ENCODE results near the gene TMEM108. TPM values are rescaled to one million over a fixed set of nuclear protein-coding genes. Genes with fewer than 3 reads are reported as not detected.

TMEM108 gene
- total RNA-seq, 1 experiment from 2014 or later: not detected

GRCh38 chr3:133379926-133380325 is 341.7 kb downstream of the TMEM108 start:
- Histone ChIP-seq H3K79me2 (ENCODE audit: insufficient read depth, low read length) (no peaks in the 10 kb centered on the region), H3K27ac (ENCODE audit: low read depth, low read length) (no peak overlapping the region), H3K4me3 (replicated peaks in 1 of 2; ENCODE audit: low read depth in 1 of 2, low read length in 2 of 2) (no peak overlapping the region), H4K20me1 (ENCODE audit: insufficient read depth) (no peaks in the 10 kb centered on the region), H3K36me3 (ENCODE audit: control insufficient read depth in 1 of 2, insufficient read depth in 2 of 2, low read length in 2 of 2) (no peaks in the 10 kb centered on the region), H2AFZ (ENCODE audit: low read depth, low read length, poor library complexity, severe bottlenecking) (no peak overlapping the region), H3K4me2 (ENCODE audit: low read length) (no peak overlapping the region), H3K9me2 (ENCODE audit: insufficient read depth) (no peaks in the 10 kb centered on the region), H3K27me3 (ENCODE audit: insufficient read depth, low read length) (peaks cover 75% of the 10 kb centered on the region), H3K9me3 (ENCODE audit: control insufficient read depth in 1 of 2, insufficient read depth in 1 of 2, low read depth in 1 of 2, low read length in 2 of 2) (no peaks in the 10 kb centered on the region), H3K9ac (ENCODE audit: low read length) (no peak overlapping the region), H3K4me1 (ENCODE audit: control insufficient read depth in 1 of 2, insufficient read depth in 2 of 2, low read length in 2 of 2) (peaks cover 6 to 16% of the 10 kb centered on the region in 2 experiments)
- ATAC-seq (no peak), DNase-seq (ENCODE audit: low read depth, low spot score) (no peak)
- intact Hi-C loops (cut with micrococcal nuclease): loop anchor here (10.0 kb wide), 3 partner anchors 575 to 1025 kb away; no protein-coding TSS in a partner anchor
- RAD21 ChIA-PET (ENCODE audit: low non-redundant PET in 1 of 2, low total read pairs in 2 of 2, uncharacterized antibody in 2 of 2, unreplicated experiment in 2 of 2): no interaction called here
- POLR2A ChIA-PET: no interaction called here
- TF ChIP-seq EZH2phosphoT487 (IDR thresholded peaks at IDR 0.05; ENCODE audit: borderline replicate concordance) (no peak), FOSL1 (IDR thresholded peaks at IDR 0.05; ENCODE audit: low read depth) (no peak), YY1 (IDR thresholded peaks at IDR 0.05; ENCODE audit: extremely low read depth, insufficient replicate concordance, low read depth, low read length) (no peak), POLR2AphosphoS5 (IDR thresholded peaks at IDR 0.05; ENCODE audit: low read depth, low read length) (no peak)
- CTCF ChIA-PET: interaction anchor here (1.4 kb wide), 1 partner anchor 338 kb away, joined by 5 read pairs; no protein-coding TSS in a partner anchor
- no TSS peak for BruUV-seq (replicated peaks)

- Histone ChIP-seq H4K20me1 (ENCODE audit: insufficient read depth) (no peaks in the 10 kb centered on the region), H3K4me1 (ENCODE audit: control insufficient read depth in 1 of 2, insufficient read depth in 2 of 2, low read length in 2 of 2) (peaks cover 6 to 16% of the 10 kb centered on the region in 2 experiments), H3K79me2 (ENCODE audit: insufficient read depth, low read length) (no peaks in the 10 kb centered on the region), H3K36me3 (ENCODE audit: control insufficient read depth in 1 of 2, insufficient read depth in 2 of 2, low read length in 2 of 2) (no peaks in the 10 kb centered on the region), H3K9me2 (ENCODE audit: insufficient read depth) (no peaks in the 10 kb centered on the region), H3K27ac (ENCODE audit: low read depth, low read length) (no peak overlapping the region), H3K4me2 (ENCODE audit: low read length) (no peak overlapping the region), H3K27me3 (ENCODE audit: insufficient read depth, low read length) (peaks cover 68% of the 10 kb centered on the region), H2AFZ (ENCODE audit: low read depth, low read length, poor library complexity, severe bottlenecking) (no peak overlapping the region), H3K4me3 (replicated peaks in 1 of 2; ENCODE audit: low read depth in 1 of 2, low read length in 2 of 2) (no peak overlapping the region), H3K9ac (ENCODE audit: low read length) (no peak overlapping the region), H3K9me3 (ENCODE audit: control insufficient read depth in 1 of 2, insufficient read depth in 1 of 2, low read depth in 1 of 2, low read length in 2 of 2) (no peaks in the 10 kb centered on the region)
- RAD21 ChIA-PET (ENCODE audit: low non-redundant PET in 1 of 2, low total read pairs in 2 of 2, uncharacterized antibody in 2 of 2, unreplicated experiment in 2 of 2): no interaction called here
- no peak for ATAC-seq
- CTCF ChIA-PET: interaction anchor here (4.4 kb wide), 2 partner anchors 339 to 649 kb away, joined by 25 to 38 read pairs; no protein-coding TSS in a partner anchor
- TF ChIP-seq ZFX (IDR thresholded peaks at IDR 0.05): no peak
- no peak for TF ChIP-seq CTCF (IDR thresholded peaks at IDR 0.05 in 2 of 3, conservative IDR thresholded peaks at IDR 0.05 in 1 of 3; ENCODE audit: borderline replicate concordance in 1 of 3, insufficient read depth in 1 of 3, low read depth in 2 of 3, low read length in 2 of 3)
- no peak for TF ChIP-seq ZNF274 (IDR thresholded peaks at IDR 0.05; ENCODE audit: low read depth, low read length)
- TF ChIP-seq REST (IDR thresholded peaks at IDR 0.05; ENCODE audit: low read depth): no peak
- TF ChIP-seq ELF1 (IDR thresholded peaks at IDR 0.05; ENCODE audit: borderline replicate concordance, low read depth): no peak
- TF ChIP-seq CBX3 (IDR thresholded peaks at IDR 0.05; ENCODE audit: low read depth): no peak
- no peak for TF ChIP-seq SP1 (IDR thresholded peaks at IDR 0.05; ENCODE audit: low read depth)
- no peak for TF ChIP-seq SRF (IDR thresholded peaks at IDR 0.05; ENCODE audit: low read depth)
- TF ChIP-seq RAD21 (IDR thresholded peaks at IDR 0.05; ENCODE audit: low read depth): no peak
- intact Hi-C loops (cut with micrococcal nuclease): loop anchor here (10.0 kb wide), 3 partner anchors 576 to 1026 kb away; no protein-coding TSS in a partner anchor
- BruUV-seq (replicated peaks): no TSS peak
- POLR2A ChIA-PET: no interaction called here
- DNase-seq (ENCODE audit: low read depth, low spot score): no peak
Measured at GRCh38 chr3:133380481-133381225, 342.5 kb downstream of the TMEM108 start.
